ENCODE measurements around the gene P2RX6. TPM values are rescaled to one million over a fixed set of nuclear protein-coding genes. Genes with fewer than 3 reads are reported as not detected.

P2RX6 gene
- total and polyA plus RNA-seq, 2 experiments from 2014 or later: not detected

- no peak for TF ChIP-seq ZNF331 (CRISPR knock-in tag; IDR thresholded peaks at IDR 0.05; ENCODE audit: low read depth)
- TF ChIP-seq JUNB (IDR thresholded peaks at IDR 0.05; ENCODE audit: unreplicated experiment): no peak
- TF ChIP-seq CTCF (conservative IDR thresholded peaks at IDR 0.05; ENCODE audit: low read depth in 2 of 2): no peak
- no peak for TF ChIP-seq ZNF114 (CRISPR knock-in tag; IDR thresholded peaks at IDR 0.05)
- TF ChIP-seq EZH2 (IDR thresholded peaks at IDR 0.05; ENCODE audit: low read depth, unreplicated experiment): no peak
- TF ChIP-seq, protein P1, sequence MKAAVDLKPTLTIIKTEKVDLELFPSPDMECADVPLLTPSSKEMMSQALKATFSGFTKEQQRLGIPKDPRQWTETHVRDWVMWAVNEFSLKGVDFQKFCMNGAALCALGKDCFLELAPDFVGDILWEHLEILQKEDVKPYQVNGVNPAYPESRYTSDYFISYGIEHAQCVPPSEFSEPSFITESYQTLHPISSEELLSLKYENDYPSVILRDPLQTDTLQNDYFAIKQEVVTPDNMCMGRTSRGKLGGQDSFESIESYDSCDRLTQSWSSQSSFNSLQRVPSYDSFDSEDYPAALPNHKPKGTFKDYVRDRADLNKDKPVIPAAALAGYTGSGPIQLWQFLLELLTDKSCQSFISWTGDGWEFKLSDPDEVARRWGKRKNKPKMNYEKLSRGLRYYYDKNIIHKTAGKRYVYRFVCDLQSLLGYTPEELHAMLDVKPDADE (IDR thresholded peaks at IDR 0.05): no peak
- TF ChIP-seq NANOG (IDR thresholded peaks at IDR 0.05; ENCODE audit: borderline replicate concordance): no peak
- no peak for TF ChIP-seq STAT1 (IDR thresholded peaks at IDR 0.05; ENCODE audit: unreplicated experiment)
- TF ChIP-seq EZH2phosphoT487 (IDR thresholded peaks at IDR 0.05; ENCODE audit: unreplicated experiment): no peak
Observed at GRCh38 chr22:21067901-21068680, 53.1 kb downstream of the P2RX6 start (continued).

DNA sequence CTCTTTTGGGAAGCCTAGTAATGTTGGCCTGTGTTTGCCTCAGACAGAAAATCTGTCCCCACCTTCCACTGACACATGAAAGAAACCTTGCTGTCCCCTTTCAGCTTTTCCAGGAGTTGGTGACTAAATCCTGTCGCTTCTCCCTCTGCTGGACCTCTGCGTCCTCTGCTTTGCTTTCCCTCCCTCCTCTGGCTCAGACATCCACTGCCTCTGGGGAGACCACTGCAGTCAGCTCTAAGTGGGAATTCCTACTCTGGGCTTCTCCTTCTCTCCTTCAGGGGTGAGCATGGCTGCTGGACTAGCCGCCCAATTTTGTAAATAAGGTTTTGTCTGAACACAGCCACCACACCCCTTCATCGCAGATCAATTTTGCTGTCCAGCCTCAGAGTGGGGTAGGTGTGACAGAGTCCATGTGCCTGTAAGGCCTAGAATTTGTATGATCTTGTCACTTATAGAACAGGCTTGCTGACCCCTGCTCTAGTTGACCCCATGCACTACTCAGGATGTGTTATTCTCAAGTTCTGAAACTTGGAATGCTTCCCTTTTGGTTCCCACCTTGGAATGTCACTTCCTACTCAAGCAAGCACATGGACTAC is 53.8 kb downstream of the P2RX6 start:
- no peaks in the 10 kb centered on the region for H4K20me1 ChIP-seq (replicated peaks; ENCODE audit: insufficient read depth)
- no peak overlapping the region for H3K4me2 ChIP-seq
- no peak for DNase-seq (ENCODE audit: low spot score)
- H3K27me3 ChIP-seq (ENCODE audit: insufficient read depth): no peaks in the 10 kb centered on the region
- H3K27ac ChIP-seq (ENCODE audit: low read depth): no peak overlapping the region
- Mint-ChIP-seq H3K9me3 (peaks cover 2% of the 10 kb centered on the region; the same call in 1 of the 3 replicates), H3K4me1 (no peaks in the 10 kb centered on the region), H3K27ac (no peak overlapping the region), H3K36me3 (ENCODE audit: low read depth) (no peaks in the 10 kb centered on the region; the same call in 2 of the 3 replicates), H3K27me3 (ENCODE audit: insufficient read depth, low read depth, poor library complexity) (peaks cover 1% of the 10 kb centered on the region), H3K4me3 (no peak overlapping the region)
- no peaks in the 10 kb centered on the region for H3K79me2 ChIP-seq (replicated peaks; ENCODE audit: insufficient read depth)
- no peak overlapping the region for H3K4me3 ChIP-seq
- H3K9me2 ChIP-seq (ENCODE audit: insufficient read depth): no peaks in the 10 kb centered on the region
- H3K36me3 ChIP-seq (ENCODE audit: insufficient read depth): no peaks in the 10 kb centered on the region
- H3F3A ChIP-seq (replicated peaks; ENCODE audit: low read depth): no peaks in the 10 kb centered on the region
- no peaks in the 10 kb centered on the region for H3K4me1 ChIP-seq (ENCODE audit: insufficient read depth)
- ATAC-seq: peak; percentile 39; the same call in 1 of the 3 replicates
- H2AFZ ChIP-seq: no peak overlapping the region
- TF ChIP-seq STAT1 (IDR thresholded peaks at IDR 0.05; ENCODE audit: unreplicated experiment): no peak
- TF ChIP-seq EZH2phosphoT487 (IDR thresholded peaks at IDR 0.05; ENCODE audit: unreplicated experiment): no peak
- TF ChIP-seq CTCF (conservative IDR thresholded peaks at IDR 0.05; ENCODE audit: low read depth in 2 of 2): 0 out of 4 replicates have a peak, but pooled peaks of 1 of the 2 experiments have one; percentile 4
- TF ChIP-seq ZNF462 (CRISPR knock-in tag; IDR thresholded peaks at IDR 0.05): no peak
